Measurements from ENCODE around the gene MGAM2.

MGAM2 gene

DNA sequence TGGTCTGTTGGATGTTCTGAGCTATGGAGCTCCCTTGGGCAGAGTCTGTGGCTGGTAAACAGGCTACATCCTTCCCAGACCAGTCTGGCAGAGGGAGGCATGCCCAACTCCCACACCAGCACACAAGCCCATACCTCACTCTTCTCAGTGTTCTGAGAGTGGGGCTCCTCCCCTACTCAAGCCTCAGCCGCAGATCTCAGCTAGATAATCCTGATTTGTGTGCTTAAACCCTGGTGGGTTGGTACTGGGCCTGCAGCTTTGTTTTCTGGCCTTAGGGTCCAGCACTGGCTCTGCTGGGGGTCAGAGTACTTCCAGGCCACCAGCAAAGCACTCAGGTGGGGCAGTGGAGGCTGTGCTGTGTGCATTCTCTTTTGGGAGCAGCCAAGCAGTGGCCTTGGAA is 70.4 kb downstream of the MGAM2 start:
- TF ChIP-seq POLR2AphosphoS5 (IDR thresholded peaks at IDR 0.05; ENCODE audit: low read depth): no peak
- TF ChIP-seq, protein P1, sequence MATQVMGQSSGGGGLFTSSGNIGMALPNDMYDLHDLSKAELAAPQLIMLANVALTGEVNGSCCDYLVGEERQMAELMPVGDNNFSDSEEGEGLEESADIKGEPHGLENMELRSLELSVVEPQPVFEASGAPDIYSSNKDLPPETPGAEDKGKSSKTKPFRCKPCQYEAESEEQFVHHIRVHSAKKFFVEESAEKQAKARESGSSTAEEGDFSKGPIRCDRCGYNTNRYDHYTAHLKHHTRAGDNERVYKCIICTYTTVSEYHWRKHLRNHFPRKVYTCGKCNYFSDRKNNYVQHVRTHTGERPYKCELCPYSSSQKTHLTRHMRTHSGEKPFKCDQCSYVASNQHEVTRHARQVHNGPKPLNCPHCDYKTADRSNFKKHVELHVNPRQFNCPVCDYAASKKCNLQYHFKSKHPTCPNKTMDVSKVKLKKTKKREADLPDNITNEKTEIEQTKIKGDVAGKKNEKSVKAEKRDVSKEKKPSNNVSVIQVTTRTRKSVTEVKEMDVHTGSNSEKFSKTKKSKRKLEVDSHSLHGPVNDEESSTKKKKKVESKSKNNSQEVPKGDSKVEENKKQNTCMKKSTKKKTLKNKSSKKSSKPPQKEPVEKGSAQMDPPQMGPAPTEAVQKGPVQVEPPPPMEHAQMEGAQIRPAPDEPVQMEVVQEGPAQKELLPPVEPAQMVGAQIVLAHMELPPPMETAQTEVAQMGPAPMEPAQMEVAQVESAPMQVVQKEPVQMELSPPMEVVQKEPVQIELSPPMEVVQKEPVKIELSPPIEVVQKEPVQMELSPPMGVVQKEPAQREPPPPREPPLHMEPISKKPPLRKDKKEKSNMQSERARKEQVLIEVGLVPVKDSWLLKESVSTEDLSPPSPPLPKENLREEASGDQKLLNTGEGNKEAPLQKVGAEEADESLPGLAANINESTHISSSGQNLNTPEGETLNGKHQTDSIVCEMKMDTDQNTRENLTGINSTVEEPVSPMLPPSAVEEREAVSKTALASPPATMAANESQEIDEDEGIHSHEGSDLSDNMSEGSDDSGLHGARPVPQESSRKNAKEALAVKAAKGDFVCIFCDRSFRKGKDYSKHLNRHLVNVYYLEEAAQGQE (IDR thresholded peaks at IDR 0.05; ENCODE audit: insufficient replicate concordance, low read depth): no peak
- Histone ChIP-seq H3K4me3 (replicated peaks; ENCODE audit: insufficient read depth, low read length) (no peak overlapping the region), H3K27ac (replicated peaks) (no peak overlapping the region), H3K27me3 (ENCODE audit: insufficient read depth, poor library complexity, severe bottlenecking) (no peaks in the 10 kb centered on the region)
- DNase-seq (ENCODE audit: low read depth in 1 of 2, low spot score in 1 of 2): no peak

- H3K27me3 ChIP-seq (ENCODE audit: insufficient read depth, poor library complexity, severe bottlenecking): no peaks in the 10 kb centered on the region
- no peak for DNase-seq (ENCODE audit: low read depth in 1 of 2, low spot score in 1 of 2)
- H3K4me3 ChIP-seq (replicated peaks; ENCODE audit: insufficient read depth, low read length): no peak overlapping the region
- H3K27ac ChIP-seq (replicated peaks): no peak overlapping the region
- TF ChIP-seq GABPA (IDR thresholded peaks at IDR 0.05; ENCODE audit: low read depth): no peak
- no peak for TF ChIP-seq POLR2AphosphoS5 (IDR thresholded peaks at IDR 0.05; ENCODE audit: low read depth)
- TF ChIP-seq SPI1 (IDR thresholded peaks at IDR 0.05; ENCODE audit: borderline replicate concordance, low read depth): no peak
- no peak for TF ChIP-seq CTCF (IDR thresholded peaks at IDR 0.05; ENCODE audit: insufficient read depth, low read length)
- TF ChIP-seq, protein P1 (IDR thresholded peaks at IDR 0.05; ENCODE audit: insufficient replicate concordance, low read depth): no peak
Measured at GRCh38 chr7:142185069-142185468, 73.6 kb downstream of the MGAM2 start.

GRCh38 chr7:142185801-142186200 is 74.3 kb downstream of the MGAM2 start:
- H3K27ac ChIP-seq (replicated peaks): no peak overlapping the region
- TF ChIP-seq POLR2AphosphoS5 (IDR thresholded peaks at IDR 0.05; ENCODE audit: low read depth) (no peak), CTCF (IDR thresholded peaks at IDR 0.05; ENCODE audit: insufficient read depth, low read length) (no peak), SPI1 (IDR thresholded peaks at IDR 0.05; ENCODE audit: borderline replicate concordance, low read depth) (no peak), GABPA (IDR thresholded peaks at IDR 0.05; ENCODE audit: low read depth) (no peak)
- TF ChIP-seq, protein P1 (IDR thresholded peaks at IDR 0.05; ENCODE audit: insufficient replicate concordance, low read depth): no peak
- H3K4me3 ChIP-seq (replicated peaks; ENCODE audit: insufficient read depth, low read length): no peak overlapping the region
- DNase-seq (ENCODE audit: low read depth in 1 of 2, low spot score in 1 of 2): peak in 1 of 2 experiments; percentile 43
- no peaks in the 10 kb centered on the region for H3K27me3 ChIP-seq (ENCODE audit: insufficient read depth, poor library complexity, severe bottlenecking)

DNA sequence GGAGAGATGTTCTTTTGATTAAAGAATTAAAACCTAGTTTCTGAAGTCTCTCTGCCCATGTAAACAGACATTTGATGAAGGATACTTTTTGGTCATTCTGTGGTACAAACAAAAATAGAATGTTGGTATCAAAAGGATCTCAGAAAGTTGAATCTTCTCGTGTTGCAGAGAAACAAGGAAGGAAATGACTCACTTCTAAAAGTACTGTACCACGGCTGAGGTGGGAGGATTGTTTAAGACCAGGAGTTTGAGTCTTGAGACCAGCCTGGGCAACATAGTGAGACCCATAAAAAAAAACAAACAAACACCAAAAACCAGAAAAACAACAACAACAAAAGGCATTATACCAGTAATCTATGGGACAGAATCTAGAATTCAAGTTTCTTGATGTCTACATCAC is 76.6 kb downstream of the MGAM2 start:
- H3K27ac ChIP-seq (replicated peaks): no peak overlapping the region
- H3K4me3 ChIP-seq (replicated peaks; ENCODE audit: insufficient read depth, low read length): no peak overlapping the region
- DNase-seq (ENCODE audit: low read depth in 1 of 2, low spot score in 1 of 2): peak; percentile 10 to 32
- no peak for TF ChIP-seq CTCF (IDR thresholded peaks at IDR 0.05; ENCODE audit: insufficient read depth, low read length)
- TF ChIP-seq, protein P1 (IDR thresholded peaks at IDR 0.05; ENCODE audit: insufficient replicate concordance, low read depth): no peak
- TF ChIP-seq GABPA (IDR thresholded peaks at IDR 0.05; ENCODE audit: low read depth): no peak
- no peak for TF ChIP-seq SPI1 (IDR thresholded peaks at IDR 0.05; ENCODE audit: borderline replicate concordance, low read depth)
- no peak for TF ChIP-seq POLR2AphosphoS5 (IDR thresholded peaks at IDR 0.05; ENCODE audit: low read depth)
- H3K27me3 ChIP-seq (ENCODE audit: insufficient read depth, poor library complexity, severe bottlenecking): peaks cover 5% of the 10 kb centered on the region

Data from HL-60 (cell line).